GM11168 (cell line): ENCODE measurements around the gene RPL13A.
"Not testable (repeated sequence)": the region's sequence is repeated elsewhere in the genome, so short reads cannot be mapped to it uniquely, and the experiment has no call there.

Experiments used
- in situ Hi-C: fragments of 300-500 bp; cut with MboI; formaldehyde crosslinking; loops from one replicate; pipeline ENCODE4 v1.12.0; 2022; ENCODE audit warnings: low sequenced_read_pairs; ENCODE audit not compliant: unreplicated experiment

RPL13A gene

DNA sequence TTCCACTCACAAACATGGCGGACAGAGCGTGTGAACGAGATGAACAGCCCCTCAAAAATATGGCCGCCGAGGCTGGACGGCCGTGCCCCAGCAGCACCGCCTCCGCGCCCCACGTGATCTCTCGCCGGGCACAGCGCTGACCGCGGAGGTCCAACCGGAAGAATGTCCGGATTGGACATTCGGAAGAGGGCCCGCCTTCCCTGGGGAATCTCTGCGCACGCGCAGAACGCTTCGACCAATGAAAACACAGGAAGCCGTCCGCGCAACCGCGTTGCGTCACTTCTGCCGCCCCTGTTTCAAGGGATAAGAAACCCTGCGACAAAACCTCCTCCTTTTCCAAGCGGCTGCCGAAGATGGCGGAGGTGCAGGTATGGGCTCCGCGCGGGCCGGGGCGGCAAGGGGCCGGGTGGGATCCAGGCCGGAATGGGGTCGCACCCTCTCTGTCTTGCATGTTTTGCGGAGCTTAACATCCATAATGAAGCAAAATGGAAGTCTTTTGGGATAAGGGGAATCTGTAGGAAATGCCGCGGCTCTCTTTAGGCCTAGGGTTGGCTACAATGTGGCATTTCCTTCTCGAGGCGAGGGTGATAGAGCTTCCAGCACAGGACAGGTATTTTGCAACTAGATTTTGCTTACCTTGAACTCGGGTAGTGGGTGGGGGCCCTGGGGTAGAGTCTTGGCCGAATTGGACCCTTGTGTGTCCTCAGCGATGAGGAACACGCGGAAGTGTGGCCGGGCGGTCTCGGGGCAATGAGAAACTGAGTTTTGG lies at the start of gene RPL13A:
Gene RPL13A, plus strand, starts transcription at position 332 of the 769 bp plus-strand sequence. Its CDS starts 22 bp downstream, at position 354.
- in situ Hi-C loops = no loop called here

- in situ Hi-C loops = no loop called here
Observed at GRCh38 chr19:49438261-49438660, 49.1 kb upstream of the RPL13A start.

DNA sequence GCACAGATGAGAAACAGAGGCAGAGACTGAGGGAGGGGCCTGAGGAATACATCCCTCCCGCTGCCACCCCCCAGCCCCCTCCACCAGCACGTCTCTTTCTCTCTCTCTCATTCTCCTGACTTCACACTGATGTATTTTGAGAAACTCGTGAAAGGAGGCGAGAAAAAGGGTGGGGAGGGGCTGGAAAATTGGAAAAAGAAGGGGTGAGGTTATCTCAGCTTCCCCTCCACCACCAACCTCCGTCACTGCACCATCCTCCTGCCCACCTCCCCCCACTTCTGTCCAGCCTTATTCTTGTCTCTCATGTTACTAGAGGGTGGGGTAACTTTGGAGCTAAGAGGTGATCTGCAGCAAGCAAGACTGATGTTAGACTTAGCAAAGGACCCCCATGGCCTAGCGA lies 47.6 kb upstream of the RPL13A start:
- in situ Hi-C loops = no loop called here

- in situ Hi-C loops = no loop called here
Observed at GRCh38 chr19:49440439-49441209, 46.8 kb upstream of the RPL13A start.

- in situ Hi-C loops = no loop called here
Observed at GRCh38 chr19:49441210-49441959, 46.0 kb upstream of the RPL13A start, which contains the start of gene SLC17A7. TSS of gene SLC17A7 (minus strand) at chr19:49441527. CDS start at chr19:49441379, 148 bp downstream.

- in situ Hi-C loops = no loop called here
Observed at GRCh38 chr19:49441960-49442350, 45.5 kb upstream of the RPL13A start.

DNA sequence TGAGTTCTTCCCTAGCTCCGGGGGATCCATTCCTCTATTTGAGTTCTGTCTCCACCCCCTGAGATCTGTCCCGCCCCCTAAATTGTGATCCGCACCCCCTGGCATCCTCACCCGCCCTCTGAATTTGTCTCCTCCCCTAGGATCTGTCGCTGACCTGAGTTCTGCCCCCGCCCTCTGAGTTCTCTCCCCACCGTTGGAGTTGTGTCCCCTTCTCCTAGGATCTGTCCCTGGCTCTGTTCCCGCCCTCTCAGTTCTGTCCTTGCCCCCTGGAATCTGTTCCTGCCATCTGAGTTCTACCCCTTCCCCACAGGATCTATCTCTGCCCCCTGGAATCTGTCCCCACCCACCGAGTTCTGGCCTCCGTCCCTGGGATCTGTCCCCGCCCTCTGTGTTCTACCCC lies 45.1 kb upstream of the RPL13A start:
- in situ Hi-C loops = no loop called here

DNA sequence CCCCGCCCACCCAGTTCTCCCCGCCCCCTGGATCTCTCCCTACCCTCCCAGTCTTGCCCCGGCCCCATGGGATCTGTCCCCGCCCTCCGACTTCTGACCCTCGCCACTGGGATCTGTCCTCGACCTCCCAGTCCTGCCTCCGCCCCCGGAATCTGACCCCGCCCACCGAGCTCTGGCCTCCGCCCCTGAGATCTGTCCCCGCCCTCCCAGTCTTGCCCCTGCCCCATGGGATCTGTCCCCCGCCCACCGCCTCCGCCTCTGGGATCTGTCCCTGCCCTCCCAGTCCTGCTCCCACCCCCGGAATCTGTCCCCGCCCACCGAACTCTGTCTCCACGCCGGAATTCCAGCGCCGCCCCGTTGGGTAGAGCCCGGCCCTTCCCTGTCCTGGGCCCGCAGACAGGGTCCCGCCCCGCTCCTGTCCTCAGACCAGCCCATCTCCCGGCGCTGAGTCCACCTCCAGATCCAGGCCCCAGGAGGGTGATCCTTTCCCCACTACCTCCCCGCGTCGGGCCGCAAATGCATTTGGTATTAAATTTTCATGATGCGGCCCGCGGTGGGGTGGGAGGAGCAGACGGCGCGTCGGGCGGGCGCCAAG lies 44.5 kb upstream of the RPL13A start:
- in situ Hi-C loops = no loop called here

DNA sequence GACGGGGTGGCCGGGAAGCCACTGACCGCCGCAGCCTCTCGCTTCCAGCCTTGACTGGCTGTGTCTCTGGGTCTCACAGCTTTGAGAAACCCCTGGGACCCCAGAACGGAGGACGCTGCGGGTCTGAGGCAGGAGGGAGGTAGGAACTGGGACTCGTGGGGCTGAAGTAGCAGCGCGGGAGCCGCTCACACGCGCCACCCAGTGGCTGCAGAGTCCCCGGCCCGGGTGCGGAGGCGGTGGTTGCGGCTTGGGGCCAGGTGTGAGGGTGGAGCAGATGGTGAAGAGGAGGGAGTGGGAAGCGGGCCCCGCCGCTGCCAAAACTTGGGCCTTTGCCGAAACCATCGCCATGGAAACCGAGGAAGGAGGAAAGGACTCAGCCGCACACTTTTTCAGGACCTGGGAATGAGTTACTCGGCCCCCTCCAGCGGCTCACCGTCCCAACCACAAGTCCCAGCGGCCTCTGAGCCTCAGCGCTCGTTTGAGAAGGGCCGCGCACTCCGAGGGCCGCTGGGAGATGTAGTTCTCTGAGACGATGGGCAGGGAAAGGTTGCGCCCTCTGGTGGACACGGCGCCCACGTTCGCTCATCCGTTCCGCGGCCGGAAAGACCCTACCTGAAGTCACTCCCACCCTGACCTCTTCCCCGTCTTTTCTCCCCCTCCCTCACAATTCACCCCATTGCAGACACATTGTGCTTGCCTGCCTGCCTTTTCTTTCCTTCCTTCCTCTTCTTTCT lies 43.9 kb upstream of the RPL13A start:
- in situ Hi-C loops = no loop called here

GRCh38 chr19:49444100-49444700 lies 43.2 kb upstream of the RPL13A start:
- in situ Hi-C loops = not testable (repeated sequence)

- in situ Hi-C loops = no loop called here
Observed at GRCh38 chr19:49445997-49446396, 41.4 kb upstream of the RPL13A start.

GRCh38 chr19:49447485-49448431 lies 39.6 kb upstream of the RPL13A start:
- in situ Hi-C loops = no loop called here

DNA sequence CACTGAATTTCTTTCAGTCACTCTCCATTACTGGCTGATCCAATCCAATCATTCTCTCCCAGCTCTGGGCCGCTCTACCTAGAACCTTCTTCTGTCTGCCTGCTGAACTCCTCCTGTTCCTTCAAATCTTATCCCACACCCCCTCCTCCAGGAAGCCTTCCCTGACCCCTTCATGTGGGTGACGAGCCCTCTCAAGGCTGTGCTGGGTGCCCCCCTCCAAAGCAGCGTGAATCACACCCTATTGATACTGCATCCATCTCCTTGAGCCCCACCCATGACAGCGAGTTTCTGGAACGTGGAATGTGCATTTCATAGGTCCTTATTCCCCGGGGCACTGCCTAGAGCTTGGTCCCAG lies 39.0 kb upstream of the RPL13A start:
- in situ Hi-C loops = no loop called here

- in situ Hi-C loops = no loop called here
Observed at GRCh38 chr19:49450405-49450804, 37.0 kb upstream of the RPL13A start.

- in situ Hi-C loops = no loop called here
Observed at GRCh38 chr19:49451430-49452181, 35.8 kb upstream of the RPL13A start, which contains the start of gene PIH1D1. TSS of gene PIH1D1 (minus strand) at chr19:49451814. CDS start at chr19:49451574, 240 bp downstream.

DNA sequence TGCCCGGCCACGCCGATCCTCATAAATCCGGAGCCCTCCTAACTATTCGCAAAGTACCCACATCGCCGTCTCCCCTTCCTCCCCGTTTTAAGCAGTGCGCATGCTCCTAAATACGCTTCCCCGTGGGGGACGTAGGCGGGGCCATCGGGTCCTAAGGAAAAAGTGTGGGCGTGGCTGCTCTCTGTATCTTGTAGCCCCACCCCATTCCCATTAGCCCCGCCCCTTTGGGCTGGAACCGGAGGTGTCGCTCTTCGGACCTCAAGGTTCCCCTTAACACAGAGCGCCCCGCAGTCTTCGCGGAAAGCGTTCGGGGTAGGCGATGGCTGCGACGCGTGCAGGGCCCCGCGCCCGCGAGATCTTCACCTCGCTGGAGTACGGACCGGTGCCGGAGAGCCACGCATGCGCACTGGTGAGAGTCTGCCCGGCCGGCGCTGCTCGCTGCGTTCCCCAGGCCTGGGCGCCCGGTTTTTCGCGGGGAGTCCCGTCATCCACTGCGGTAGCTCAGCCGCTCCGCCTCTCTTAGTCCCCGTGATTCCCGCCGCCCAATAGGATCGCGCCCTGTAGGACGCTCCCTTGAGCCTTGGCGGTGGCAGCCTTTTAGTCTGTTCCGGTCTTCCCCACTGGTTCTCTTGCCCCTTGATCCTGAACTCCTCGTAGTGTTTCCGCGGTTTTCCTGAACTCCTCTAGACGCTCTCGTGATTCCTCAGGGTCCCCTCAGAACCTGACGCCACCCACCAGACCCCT lies 34.2 kb upstream of the RPL13A start, which contains the start of gene ALDH16A1:
Gene ALDH16A1, plus strand, starts transcription at position 213 of the 744 bp plus-strand sequence. Its CDS starts 107 bp downstream, at position 320.
- in situ Hi-C loops = no loop called here
